Astrocyte (in vitro differentiated cells and primary cell): ENCODE measurements around the gene ADCY3. TPM values are rescaled to one million over a fixed set of nuclear protein-coding genes. Genes with fewer than 3 reads are reported as not detected.

ENCODE experiments used
- DNase-seq: peaks from one replicate; pipeline ENCODE4 v3.0.0-alpha.2; 2010; ENCODE audit warnings: low read depth
- FAIRE-seq: peaks from 2 replicates; lab custom pipeline; 2011; peaks lifted over from hg19 to GRCh38; lab: Jason Lieb, UNC
- H2AFZ ChIP-seq: 2 replicates; pipeline ENCODE4 v1.6.0; 2012; ENCODE audit warnings: low read depth, low read length, inconsistent platforms
- H3K27ac ChIP-seq: 2 replicates; pipeline ENCODE4 v1.5.1; 2011; ENCODE audit warnings: low read depth, low read length, inconsistent platforms
- H3K27me3 ChIP-seq: 2 replicates; pipeline ENCODE4 v1.6.0; 2011; ENCODE audit warnings: low read length, inconsistent platforms; ENCODE audit not compliant: insufficient read depth
- H3K36me3 ChIP-seq: 2 replicates; pipeline ENCODE4 v1.5.1; 2011; ENCODE audit warnings: low read length, inconsistent platforms; ENCODE audit not compliant: insufficient read depth
- H3K4me1 ChIP-seq: 2 replicates; pipeline ENCODE4 v1.5.1; 2011; ENCODE audit warnings: low read length, inconsistent platforms; ENCODE audit not compliant: insufficient read depth
- H3K4me2 ChIP-seq: 2 replicates; pipeline ENCODE4 v1.6.0; 2012; ENCODE audit warnings: low read length, inconsistent platforms
- H3K4me3 ChIP-seq: 2 replicates; pipeline ENCODE4 v1.5.1; 2011; ENCODE audit warnings: low read depth, mild to moderate bottlenecking, low read length, inconsistent platforms; ENCODE audit not compliant: insufficient read depth
- H3K79me2 ChIP-seq: 2 replicates; pipeline ENCODE4 v1.6.0; 2012; ENCODE audit warnings: mild to moderate bottlenecking, low read length, inconsistent platforms; ENCODE audit not compliant: insufficient read depth
- H3K9ac ChIP-seq: 2 replicates; pipeline ENCODE4 v1.6.0; 2012; ENCODE audit warnings: mild to moderate bottlenecking, low read length, inconsistent platforms
- H3K9me3 ChIP-seq: 2 replicates; pipeline ENCODE4 v1.5.1; 2012; ENCODE audit warnings: low read depth, mild to moderate bottlenecking, low read length, inconsistent platforms; ENCODE audit not compliant: insufficient read depth
- H4K20me1 ChIP-seq: 2 replicates; pipeline ENCODE4 v1.6.0; 2012; ENCODE audit warnings: low read length, inconsistent platforms; ENCODE audit not compliant: insufficient read depth
- H3K27ac Mint-ChIP-seq: one replicate; pipeline ENCODE4 v1.8.0; 2021; ENCODE audit warnings: mild to moderate bottlenecking, mixed read lengths; ENCODE audit not compliant: unreplicated experiment
- H3K27me3 Mint-ChIP-seq: one replicate; pipeline ENCODE4 v1.8.0; 2021; ENCODE audit warnings: low read depth, mixed read lengths; ENCODE audit not compliant: unreplicated experiment
- H3K36me3 Mint-ChIP-seq: one replicate; pipeline ENCODE4 v1.8.0; 2021; ENCODE audit warnings: low read depth, mixed read lengths; ENCODE audit not compliant: unreplicated experiment
- H3K4me1 Mint-ChIP-seq: one replicate; pipeline ENCODE4 v1.8.0; 2021; ENCODE audit warnings: low read depth, mixed read lengths; ENCODE audit not compliant: unreplicated experiment
- H3K4me3 Mint-ChIP-seq: one replicate; pipeline ENCODE4 v1.8.0; 2021; ENCODE audit warnings: mild to moderate bottlenecking, moderate library complexity, mixed read lengths; ENCODE audit not compliant: unreplicated experiment
- H3K9me3 Mint-ChIP-seq: one replicate; pipeline ENCODE4 v1.8.0; 2021; ENCODE audit warnings: mild to moderate bottlenecking, mixed read lengths; ENCODE audit not compliant: unreplicated experiment
- CTCF ChIP-seq: IDR thresholded peaks from 2 replicates; pipeline ENCODE4 v1.5.1; 2011; ENCODE audit warnings: low read depth, mild to moderate bottlenecking, inconsistent platforms, low read length, moderate library complexity; ENCODE audit not compliant: insufficient read depth
- EZH2 ChIP-seq: IDR thresholded peaks from 2 replicates; pipeline ENCODE4 v1.6.1; 2012; ENCODE audit warnings: mild to moderate bottlenecking, low read length, inconsistent platforms; ENCODE audit not compliant: insufficient read depth
- total RNA-seq: library from RNA; stranded (reverse); gene quantifications from 2 replicates; pipeline ENCODE4 v1.2.1, GENCODE V29; 2021

Gene ADCY3
- total RNA-seq, 1 donor from 2014 or later: 12.5 TPM

DNA sequence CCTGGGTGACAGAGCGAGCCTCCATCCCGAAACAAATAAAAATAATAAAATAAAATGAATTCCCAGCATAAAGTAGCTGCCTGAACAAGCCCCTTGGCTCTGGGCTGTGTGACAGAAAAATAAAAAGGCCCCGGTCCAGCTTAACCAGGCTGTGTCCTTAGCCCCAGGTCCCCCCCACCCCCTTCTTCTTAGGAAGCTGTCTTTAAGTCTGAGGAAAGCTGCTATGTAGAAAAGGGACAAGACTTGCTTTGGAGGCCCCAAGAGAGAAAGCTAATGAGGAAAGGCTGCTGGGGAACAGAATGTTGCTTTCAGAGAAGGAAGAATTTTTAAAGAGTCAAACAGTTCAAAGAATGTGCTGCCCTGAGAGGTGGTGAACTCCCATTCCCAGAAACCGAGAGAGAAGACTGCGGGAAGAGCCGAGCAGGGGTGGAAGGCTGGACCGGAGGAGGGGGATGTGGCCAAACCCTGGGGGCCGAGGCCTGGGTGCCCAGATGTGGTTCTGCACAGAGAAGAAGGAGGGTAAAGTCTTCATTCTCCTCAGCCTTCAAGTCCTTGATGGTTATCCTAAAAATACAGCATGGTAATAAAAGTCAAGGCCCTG, 64.9 kb downstream of the ADCY3 start:
- H2AFZ ChIP-seq: no peak overlapping the region
- TF ChIP-seq EZH2 (no peak), CTCF (no peak)
- H3K4me1 ChIP-seq: peaks cover 7% of the 10 kb centered on the region
- Mint-ChIP-seq H3K36me3 (peaks cover 5% of the 10 kb centered on the region), H3K9me3 (no peaks in the 10 kb centered on the region), H3K27ac (no peak overlapping the region), H3K27me3 (no peaks in the 10 kb centered on the region), H3K4me3 (no peak overlapping the region), H3K4me1 (peaks cover 17% of the 10 kb centered on the region)
- no peak overlapping the region for H3K27ac ChIP-seq
- no peaks in the 10 kb centered on the region for H3K9me3 ChIP-seq
- H3K4me3 ChIP-seq: no peak overlapping the region
- H3K9ac ChIP-seq: no peak overlapping the region
- no peaks in the 10 kb centered on the region for H3K36me3 ChIP-seq
- H3K4me2 ChIP-seq: no peak overlapping the region
- DNase-seq: no peak
- no peaks in the 10 kb centered on the region for H4K20me1 ChIP-seq
- H3K79me2 ChIP-seq: no peaks in the 10 kb centered on the region
- no peak for FAIRE-seq
- H3K27me3 ChIP-seq: no peaks in the 10 kb centered on the region

DNA sequence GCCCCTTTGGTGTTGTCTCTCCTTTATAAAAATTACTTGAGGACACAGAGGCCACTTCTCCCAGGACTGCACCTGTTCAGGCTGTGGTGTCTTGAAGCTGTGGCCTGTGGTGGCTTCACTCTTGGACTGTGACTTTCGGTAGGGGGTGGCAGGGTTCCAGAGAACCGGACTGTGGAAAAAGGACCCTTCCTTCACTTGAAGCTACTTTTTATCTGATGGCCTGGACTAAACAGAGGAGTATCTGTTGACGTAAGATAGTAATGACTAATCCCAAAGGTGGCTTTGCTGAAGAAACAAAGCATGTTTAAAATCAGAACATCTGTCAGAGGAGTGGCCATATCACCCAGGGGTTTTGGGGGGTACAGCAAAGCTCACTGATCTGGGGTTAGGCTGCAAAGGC, 66.0 kb downstream of the ADCY3 start:
- Histone ChIP-seq H3K9me3 (no peaks in the 10 kb centered on the region), H3K4me3 (no peak overlapping the region), H2AFZ (no peak overlapping the region), H3K36me3 (no peaks in the 10 kb centered on the region), H3K27me3 (no peaks in the 10 kb centered on the region), H3K79me2 (no peaks in the 10 kb centered on the region), H3K27ac (no peak overlapping the region), H3K4me2 (no peak overlapping the region), H4K20me1 (no peaks in the 10 kb centered on the region), H3K4me1 (peaks cover 7% of the 10 kb centered on the region), H3K9ac (no peak overlapping the region)
- no peak for TF ChIP-seq EZH2
- no peak for TF ChIP-seq CTCF
- H3K36me3 Mint-ChIP-seq: peaks cover 3% of the 10 kb centered on the region
- peaks cover 17% of the 10 kb centered on the region for H3K4me1 Mint-ChIP-seq
- no peak overlapping the region for H3K27ac Mint-ChIP-seq
- no peaks in the 10 kb centered on the region for H3K27me3 Mint-ChIP-seq
- no peaks in the 10 kb centered on the region for H3K9me3 Mint-ChIP-seq
- H3K4me3 Mint-ChIP-seq: no peak overlapping the region
- DNase-seq: no peak
- no peak for FAIRE-seq

- no peak for DNase-seq
- Histone ChIP-seq H4K20me1 (no peaks in the 10 kb centered on the region), H3K27me3 (no peaks in the 10 kb centered on the region), H3K4me2 (no peak overlapping the region), H3K9me3 (no peaks in the 10 kb centered on the region), H3K36me3 (no peaks in the 10 kb centered on the region), H2AFZ (no peak overlapping the region), H3K4me1 (peaks cover 7% of the 10 kb centered on the region), H3K9ac (no peak overlapping the region), H3K27ac (no peak overlapping the region), H3K79me2 (no peaks in the 10 kb centered on the region), H3K4me3 (no peak overlapping the region)
- no peaks in the 10 kb centered on the region for H3K27me3 Mint-ChIP-seq
- no peak for FAIRE-seq
- H3K9me3 Mint-ChIP-seq: no peaks in the 10 kb centered on the region
- peaks cover 17% of the 10 kb centered on the region for H3K4me1 Mint-ChIP-seq
- H3K27ac Mint-ChIP-seq: no peak overlapping the region
- H3K4me3 Mint-ChIP-seq: no peak overlapping the region
- TF ChIP-seq EZH2 (no peak), CTCF (no peak)
- H3K36me3 Mint-ChIP-seq: peaks cover 7% of the 10 kb centered on the region
Measured at GRCh38 chr2:24853046-24853445, 67.0 kb downstream of the ADCY3 start.
